SK-N-SH (cell line): Measurements from ENCODE around the gene SMARCA2.

ENCODE experiments used
- EZH2phosphoT487 ChIP-seq: fragments of 200-600 bp; sonication (generic); IDR thresholded peaks from 2 replicates; pipeline ENCODE4 v1.6.1; 2017; ENCODE audit warnings: low read depth, mixed run types, mild to moderate bottlenecking, antibody characterized with exemption, moderate library complexity, borderline replicate concordance
- GABPA ChIP-seq: IDR thresholded peaks from 2 replicates; pipeline ENCODE4 v1.4.0; 2012; ENCODE audit warnings: low read depth, mild to moderate bottlenecking
- JUND ChIP-seq: IDR thresholded peaks from 2 replicates; pipeline ENCODE4 v1.4.0; 2012
- MEF2A ChIP-seq: IDR thresholded peaks from 2 replicates; pipeline ENCODE4 v1.4.0; 2012; ENCODE audit warnings: low read depth, borderline replicate concordance
- POLR2AphosphoS5 ChIP-seq: IDR thresholded peaks from 2 replicates; pipeline ENCODE4 v1.6.1; 2012; ENCODE audit warnings: low read depth, low read length
- RFX5 ChIP-seq: IDR thresholded peaks from 2 replicates; pipeline ENCODE4 v1.6.1; 2012; ENCODE audit warnings: mild to moderate bottlenecking, improper control_type of control experiment, low read length
- SIN3A ChIP-seq: IDR thresholded peaks from 2 replicates; pipeline ENCODE4 v1.6.1; 2012; ENCODE audit warnings: low read depth, mild to moderate bottlenecking, low read length, moderate library complexity, borderline replicate concordance
- USF2 ChIP-seq: fragments of 150-350 bp; IDR thresholded peaks from 2 replicates; pipeline ENCODE4 v1.6.1; 2017; ENCODE audit warnings: antibody characterized with exemption, low read length, low read depth, borderline replicate concordance
- TF ChIP-seq, protein P1 (sequence below): fragments of 200-600 bp; sonication (generic); IDR thresholded peaks from 2 replicates; pipeline ENCODE4 v1.6.1; 2017; ENCODE audit warnings: antibody characterized with exemption, mild to moderate bottlenecking, moderate library complexity
- TF ChIP-seq, protein P2 (sequence below): IDR thresholded peaks from 2 replicates; pipeline ENCODE4 v1.4.0; 2012; ENCODE audit warnings: low read depth

- TF ChIP-seq EZH2phosphoT487: no peak
- TF ChIP-seq, protein P1, sequence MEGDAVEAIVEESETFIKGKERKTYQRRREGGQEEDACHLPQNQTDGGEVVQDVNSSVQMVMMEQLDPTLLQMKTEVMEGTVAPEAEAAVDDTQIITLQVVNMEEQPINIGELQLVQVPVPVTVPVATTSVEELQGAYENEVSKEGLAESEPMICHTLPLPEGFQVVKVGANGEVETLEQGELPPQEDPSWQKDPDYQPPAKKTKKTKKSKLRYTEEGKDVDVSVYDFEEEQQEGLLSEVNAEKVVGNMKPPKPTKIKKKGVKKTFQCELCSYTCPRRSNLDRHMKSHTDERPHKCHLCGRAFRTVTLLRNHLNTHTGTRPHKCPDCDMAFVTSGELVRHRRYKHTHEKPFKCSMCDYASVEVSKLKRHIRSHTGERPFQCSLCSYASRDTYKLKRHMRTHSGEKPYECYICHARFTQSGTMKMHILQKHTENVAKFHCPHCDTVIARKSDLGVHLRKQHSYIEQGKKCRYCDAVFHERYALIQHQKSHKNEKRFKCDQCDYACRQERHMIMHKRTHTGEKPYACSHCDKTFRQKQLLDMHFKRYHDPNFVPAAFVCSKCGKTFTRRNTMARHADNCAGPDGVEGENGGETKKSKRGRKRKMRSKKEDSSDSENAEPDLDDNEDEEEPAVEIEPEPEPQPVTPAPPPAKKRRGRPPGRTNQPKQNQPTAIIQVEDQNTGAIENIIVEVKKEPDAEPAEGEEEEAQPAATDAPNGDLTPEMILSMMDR: no peak
- no peak for TF ChIP-seq JUND
- no peak for TF ChIP-seq MEF2A
- TF ChIP-seq RFX5: no peak
- TF ChIP-seq POLR2AphosphoS5: no peak
- TF ChIP-seq GABPA: no peak
- no peak for TF ChIP-seq SIN3A
- TF ChIP-seq, protein P2, sequence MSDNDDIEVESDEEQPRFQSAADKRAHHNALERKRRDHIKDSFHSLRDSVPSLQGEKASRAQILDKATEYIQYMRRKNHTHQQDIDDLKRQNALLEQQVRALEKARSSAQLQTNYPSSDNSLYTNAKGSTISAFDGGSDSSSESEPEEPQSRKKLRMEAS: no peak
- TF ChIP-seq USF2: no peak
Measured at GRCh38 chr9:2055203-2055658, 40.1 kb downstream of the SMARCA2 start.
